ENCODE measurements around the gene SCAMP3. TPM values are rescaled to one million over a fixed set of nuclear protein-coding genes. Genes with fewer than 3 reads are reported as not detected.

SCAMP3 gene
- total and polyA plus RNA-seq, 2 experiments from 2014 or later: 50.5 to 52.5 TPM

- TF ChIP-seq ZNF462 (CRISPR knock-in tag; IDR thresholded peaks at IDR 0.05) (no peak), REST (IDR thresholded peaks at IDR 0.05; ENCODE audit: unreplicated experiment) (no peak), ZNF331 (CRISPR knock-in tag; IDR thresholded peaks at IDR 0.05; ENCODE audit: low read depth) (no peak), ETS1 (IDR thresholded peaks at IDR 0.05) (peak; percentile 79), JUNB (IDR thresholded peaks at IDR 0.05; ENCODE audit: unreplicated experiment) (no peak), CREB1 (CRISPR knock-in tag; IDR thresholded peaks at IDR 0.05; ENCODE audit: low read depth) (0 out of 2 replicates have a peak, but pooled peaks have one; percentile 24), EZH2 (IDR thresholded peaks at IDR 0.05; ENCODE audit: low read depth, unreplicated experiment) (no peak), EZH2phosphoT487 (IDR thresholded peaks at IDR 0.05; ENCODE audit: unreplicated experiment) (no peak), NANOG (IDR thresholded peaks at IDR 0.05; ENCODE audit: borderline replicate concordance) (no peak)
Observed at GRCh38 chr1:155255243-155256007, 6.7 kb downstream of the SCAMP3 start, which contains the start of gene ENTREP3 (continued).
